Mesothelial cell of epicardium (in vitro differentiated cells): ENCODE results near the gene CFAP91. TPM values are rescaled to one million over a fixed set of nuclear protein-coding genes. Genes with fewer than 3 reads are reported as not detected.

ENCODE experiments used
- DNase-seq, 2 experiments: peaks; one replicate each; pipeline ENCODE4 v3.0.0; 2021; ENCODE audit warnings: low spot score in 2 of 2; ENCODE audit not compliant: unreplicated experiment in 2 of 2
- H3K27ac Mint-ChIP-seq: 2 replicates; pipeline ENCODE4 v1.8.0; 2021; ENCODE audit warnings: mixed read lengths
- H3K27me3 Mint-ChIP-seq: 2 replicates; pipeline ENCODE4 v1.8.0; 2021; ENCODE audit warnings: low read depth, mixed read lengths
- H3K36me3 Mint-ChIP-seq: 2 replicates; pipeline ENCODE4 v1.8.0; 2021; ENCODE audit warnings: mixed read lengths
- H3K4me1 Mint-ChIP-seq: 2 replicates; pipeline ENCODE4 v1.8.0; 2021; ENCODE audit warnings: mixed read lengths
- H3K4me3 Mint-ChIP-seq: 2 replicates; pipeline ENCODE4 v1.8.0; 2021; ENCODE audit warnings: mild to moderate bottlenecking, moderate library complexity, mixed read lengths
- H3K9me3 Mint-ChIP-seq: 2 replicates; pipeline ENCODE4 v1.8.0; 2021; ENCODE audit warnings: mixed read lengths
- total RNA-seq: library from RNA; stranded (reverse); gene quantifications from 3 replicates; pipeline ENCODE4 v1.2.1, GENCODE V29; 2021
- TF ChIP-seq, protein P1 (sequence below): fragments of 200-600 bp; sonication (generic); IDR thresholded peaks from one replicate; pipeline ENCODE4 v1.5.0; 2021; ENCODE audit warnings: antibody characterized with exemption; ENCODE audit not compliant: unreplicated experiment

CFAP91 gene
- total RNA-seq, 1 donor from 2014 or later: 10.9 TPM

GRCh38 chr3:119660474-119661440 lies 42.1 kb upstream of the CFAP91 start, which contains the start of gene POPDC2:
Gene POPDC2, minus strand, starts transcription at chr3:119660589. Its CDS starts 166 bp downstream, at chr3:119660423.
- no peaks in the 10 kb centered on the region for H3K36me3 Mint-ChIP-seq
- H3K4me1 Mint-ChIP-seq: peaks cover 31% of the 10 kb centered on the region
- no peaks in the 10 kb centered on the region for H3K27me3 Mint-ChIP-seq
- DNase-seq: no peak
- H3K4me3 Mint-ChIP-seq: no peak within 1 kb of the TSS
- no peaks in the 10 kb centered on the region for H3K9me3 Mint-ChIP-seq
- peak within 1 kb of the TSS; percentile 58 for H3K27ac Mint-ChIP-seq
- TF ChIP-seq, protein P1, sequence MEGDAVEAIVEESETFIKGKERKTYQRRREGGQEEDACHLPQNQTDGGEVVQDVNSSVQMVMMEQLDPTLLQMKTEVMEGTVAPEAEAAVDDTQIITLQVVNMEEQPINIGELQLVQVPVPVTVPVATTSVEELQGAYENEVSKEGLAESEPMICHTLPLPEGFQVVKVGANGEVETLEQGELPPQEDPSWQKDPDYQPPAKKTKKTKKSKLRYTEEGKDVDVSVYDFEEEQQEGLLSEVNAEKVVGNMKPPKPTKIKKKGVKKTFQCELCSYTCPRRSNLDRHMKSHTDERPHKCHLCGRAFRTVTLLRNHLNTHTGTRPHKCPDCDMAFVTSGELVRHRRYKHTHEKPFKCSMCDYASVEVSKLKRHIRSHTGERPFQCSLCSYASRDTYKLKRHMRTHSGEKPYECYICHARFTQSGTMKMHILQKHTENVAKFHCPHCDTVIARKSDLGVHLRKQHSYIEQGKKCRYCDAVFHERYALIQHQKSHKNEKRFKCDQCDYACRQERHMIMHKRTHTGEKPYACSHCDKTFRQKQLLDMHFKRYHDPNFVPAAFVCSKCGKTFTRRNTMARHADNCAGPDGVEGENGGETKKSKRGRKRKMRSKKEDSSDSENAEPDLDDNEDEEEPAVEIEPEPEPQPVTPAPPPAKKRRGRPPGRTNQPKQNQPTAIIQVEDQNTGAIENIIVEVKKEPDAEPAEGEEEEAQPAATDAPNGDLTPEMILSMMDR: no peak

DNA sequence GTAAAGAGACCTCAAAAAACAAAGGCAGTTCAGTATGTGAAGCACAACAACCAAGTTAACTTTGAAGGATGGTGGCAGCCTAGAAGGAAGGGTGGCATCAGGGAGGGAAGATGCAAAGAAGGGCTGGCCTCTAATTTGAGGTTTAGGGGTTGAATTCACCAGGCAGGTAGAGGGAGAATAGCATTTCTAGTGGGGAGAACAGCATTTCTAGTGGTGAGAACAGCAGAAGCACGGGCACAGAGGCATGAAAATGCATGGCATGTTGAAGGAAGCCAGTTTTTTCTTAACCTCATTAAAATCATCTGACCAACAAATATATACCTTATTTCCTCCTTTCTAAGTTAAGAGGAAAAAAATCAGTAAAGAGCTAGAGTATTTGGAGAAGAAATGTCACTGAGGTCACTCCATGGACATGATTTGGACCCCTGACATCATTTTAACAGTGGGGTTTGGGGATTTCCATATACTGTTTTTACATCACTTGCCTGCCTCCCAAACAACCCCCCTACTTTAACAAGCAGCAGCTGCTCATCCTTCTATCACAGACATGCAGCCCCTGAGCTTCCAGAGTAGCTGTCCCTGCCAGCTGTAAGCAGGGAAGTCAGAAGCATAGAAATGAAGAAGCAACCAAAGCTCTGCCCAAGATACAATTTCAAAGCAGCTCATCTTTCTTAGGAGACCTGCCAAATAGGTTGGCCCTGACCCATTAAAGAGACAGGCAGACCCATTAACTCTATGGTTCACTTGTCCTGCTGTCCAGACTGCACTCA lies 40.0 kb upstream of the CFAP91 start:
- no peak for DNase-seq
- H3K36me3 Mint-ChIP-seq: no peaks in the 10 kb centered on the region
- peaks cover 31% of the 10 kb centered on the region for H3K4me1 Mint-ChIP-seq
- peak overlapping the region; percentile 57 for H3K27ac Mint-ChIP-seq
- TF ChIP-seq, protein P1: no peak
- H3K27me3 Mint-ChIP-seq: no peaks in the 10 kb centered on the region
- no peaks in the 10 kb centered on the region for H3K9me3 Mint-ChIP-seq
- H3K4me3 Mint-ChIP-seq: no peak overlapping the region

- Mint-ChIP-seq H3K4me1 (peaks cover 31% of the 10 kb centered on the region), H3K9me3 (no peaks in the 10 kb centered on the region), H3K27ac (peak overlapping the region; percentile 80), H3K4me3 (no peak overlapping the region), H3K27me3 (no peaks in the 10 kb centered on the region), H3K36me3 (no peaks in the 10 kb centered on the region)
- no peak for DNase-seq
- TF ChIP-seq, protein P1: no peak
Observed at GRCh38 chr3:119663885-119664284, 38.9 kb upstream of the CFAP91 start.

GRCh38 chr3:119664370-119664769 lies 38.5 kb upstream of the CFAP91 start:
- Mint-ChIP-seq H3K27ac (peak overlapping the region; percentile 80), H3K36me3 (no peaks in the 10 kb centered on the region), H3K4me1 (peaks cover 31% of the 10 kb centered on the region), H3K9me3 (no peaks in the 10 kb centered on the region), H3K27me3 (no peaks in the 10 kb centered on the region), H3K4me3 (no peak overlapping the region)
- TF ChIP-seq, protein P1: no peak
- no peak for DNase-seq

GRCh38 chr3:119664850-119665379 lies 37.9 kb upstream of the CFAP91 start:
- Mint-ChIP-seq H3K36me3 (no peaks in the 10 kb centered on the region), H3K27me3 (no peaks in the 10 kb centered on the region), H3K27ac (peak overlapping the region; percentile 80), H3K9me3 (no peaks in the 10 kb centered on the region), H3K4me3 (no peak overlapping the region), H3K4me1 (peaks cover 31% of the 10 kb centered on the region)
- TF ChIP-seq, protein P1: no peak
- DNase-seq: no peak
